GM23248 (cell line): Measurements from ENCODE around the gene PELI3. TPM values are rescaled to one million over a fixed set of nuclear protein-coding genes. Genes with fewer than 3 reads are reported as not detected.

Experiments used
- DNase-seq: peaks from one replicate; pipeline ENCODE4 v3.0.0-alpha.2; 2015
- H2AFZ ChIP-seq: fragments of 200-600 bp; sonication (generic); 2 replicates; pipeline ENCODE4 v1.6.1; 2016; ENCODE audit warnings: antibody characterized with exemption
- H3F3A ChIP-seq: fragments of 200-600 bp; sonication (generic); 2 replicates; pipeline ENCODE4 v1.6.1; 2016; ENCODE audit warnings: mild to moderate bottlenecking, antibody characterized with exemption, mixed run types; ENCODE audit not compliant: insufficient read depth
- H3K27ac ChIP-seq: fragments of 200-600 bp; sonication (generic); 2 replicates; pipeline ENCODE4 v1.5.1; 2016; ENCODE audit warnings: mild to moderate bottlenecking
- H3K27me3 ChIP-seq: fragments of 200-600 bp; sonication (generic); replicated peaks from 2 replicates; pipeline ENCODE4 v1.6.1; 2016; ENCODE audit warnings: mild to moderate bottlenecking; ENCODE audit not compliant: insufficient read depth
- H3K36me3 ChIP-seq: fragments of 200-600 bp; sonication (generic); 2 replicates; pipeline ENCODE4 v1.6.1; 2016; ENCODE audit warnings: low read depth, mild to moderate bottlenecking
- H3K4me1 ChIP-seq: fragments of 200-600 bp; sonication (generic); 2 replicates; pipeline ENCODE4 v1.6.1; 2016; ENCODE audit warnings: mild to moderate bottlenecking; ENCODE audit not compliant: insufficient read depth
- H3K4me2 ChIP-seq: fragments of 200-600 bp; sonication (generic); one replicate; pipeline ENCODE4 v1.6.1; 2016; ENCODE audit warnings: mild to moderate bottlenecking; ENCODE audit not compliant: unreplicated experiment
- H3K4me3 ChIP-seq: fragments of 200-600 bp; sonication (generic); 2 replicates; pipeline ENCODE4 v1.5.1; 2016; ENCODE audit warnings: mild to moderate bottlenecking
- H3K79me2 ChIP-seq: fragments of 200-600 bp; sonication (generic); 2 replicates; pipeline ENCODE4 v1.6.1; 2016; ENCODE audit warnings: mild to moderate bottlenecking; ENCODE audit not compliant: insufficient read depth
- H3K9ac ChIP-seq: fragments of 200-600 bp; sonication (generic); 2 replicates; pipeline ENCODE4 v1.6.1; 2016; ENCODE audit warnings: mild to moderate bottlenecking
- H3K9me2 ChIP-seq: fragments of 200-600 bp; sonication (generic); 2 replicates; pipeline ENCODE4 v1.6.1; 2016; ENCODE audit warnings: mixed run types, mild to moderate bottlenecking, moderate library complexity; ENCODE audit not compliant: insufficient read depth
- H3K9me3 ChIP-seq: fragments of 200-600 bp; sonication (generic); one replicate; pipeline ENCODE4 v1.6.1; 2017; ENCODE audit warnings: low read depth
- H4K20me1 ChIP-seq: fragments of 200-600 bp; sonication (generic); 2 replicates; pipeline ENCODE4 v1.6.0; 2016; ENCODE audit not compliant: insufficient read depth
- EZH2 ChIP-seq: fragments of 200-600 bp; sonication (generic); IDR thresholded peaks from 2 replicates; pipeline ENCODE4 v1.6.1; 2018; ENCODE audit warnings: antibody characterized with exemption, mild to moderate bottlenecking; ENCODE audit not compliant: insufficient read depth, poor library complexity, severe bottlenecking
- EZH2phosphoT487 ChIP-seq: fragments of 200-600 bp; sonication (generic); IDR thresholded peaks from 2 replicates; pipeline ENCODE4 v1.6.1; 2018; ENCODE audit warnings: antibody characterized with exemption, moderate library complexity, mild to moderate bottlenecking, low read depth; ENCODE audit not compliant: insufficient read depth
- WGBS, 2 experiments: methylation state at CpG; one replicate each; pipeline ENCODE4 v1.1.6; 2015 to 2017; ENCODE audit warnings: low lambda C conversion rate in 2 of 2, low coverage in 1 of 2; ENCODE audit errors: missing lambda C conversion rate in 2 of 2; 5-methylcytosine and 5-hydroxymethylcytosine counted together
- in situ Hi-C: fragments of 300-500 bp; cut with MboI; formaldehyde crosslinking; loops from 2 replicates; pipeline ENCODE4 v1.15.0; 2020
- polyA plus RNA-seq: library from polyadenylated mRNA; unstranded; fragments of >200 nt; fragmentation: Nextera tagmentation; extraction: Ambion mirVana; gene quantifications from 2 replicates; pipeline ENCODE4 v1.2.1, GENCODE V29; 2016
- total RNA-seq: library from RNA; depleted of rRNA; stranded (reverse); fragments of >200 nt; shearing (Covaris generic); gene quantifications from 2 replicates; pipeline ENCODE4 v1.2.3, GENCODE V29; 2014

PELI3 gene
- total and polyA plus RNA-seq, 2 experiments from 2014 or later = 5.3 to 10.5 TPM

- Histone ChIP-seq H3K4me1 (peaks cover 12% of the 10 kb centered on the region), H3K27ac (no peak overlapping the region), H3K9ac (no peak overlapping the region), H3K4me2 (no peak overlapping the region), H3K36me3 (no peaks in the 10 kb centered on the region), H4K20me1 (no peaks in the 10 kb centered on the region), H3K4me3 (no peak overlapping the region), H3K79me2 (no peaks in the 10 kb centered on the region), H3K9me3 (no peaks in the 10 kb centered on the region), H3K9me2 (no peaks in the 10 kb centered on the region), H2AFZ (no peak overlapping the region), H3K27me3 (0 out of 2 replicates have a peak, but pooled peaks cover 5% of the 10 kb centered on the region), H3F3A (peaks cover 24% of the 10 kb centered on the region)
- no peak for TF ChIP-seq EZH2phosphoT487
- no peak for TF ChIP-seq EZH2
- in situ Hi-C loops = no loop called here
- WGBS, 2 experiments = 5 to 14% methylated on average over 9 to 20 of the region's 30 CpGs
- DNase-seq = no peak
Observed at GRCh38 chr11:66419825-66420224, 46.9 kb upstream of the PELI3 start.

GRCh38 chr11:66420671-66421476 is 45.8 kb upstream of the PELI3 start, which contains the start of gene NPAS4:
NPAS4 (plus strand) TSS chr11:66421035; CDS start chr11:66421180, 145 bp downstream.
- Histone ChIP-seq H3F3A (peaks cover 24% of the 10 kb centered on the region), H3K36me3 (no peaks in the 10 kb centered on the region), H3K4me3 (no peak within 1 kb of the TSS), H4K20me1 (no peaks in the 10 kb centered on the region), H3K9me3 (no peaks in the 10 kb centered on the region), H3K27ac (no peak within 1 kb of the TSS), H3K27me3 (0 out of 2 replicates have a peak, but pooled peaks cover 5% of the 10 kb centered on the region), H3K9ac (no peak within 1 kb of the TSS), H3K79me2 (no peaks in the 10 kb centered on the region), H2AFZ (no peak within 1 kb of the TSS), H3K4me1 (peaks cover 12% of the 10 kb centered on the region), H3K4me2 (no peak within 1 kb of the TSS), H3K9me2 (no peaks in the 10 kb centered on the region)
- in situ Hi-C loops = no loop called here
- DNase-seq = no peak
- TF ChIP-seq EZH2 (no peak), EZH2phosphoT487 (no peak)
- 8 to 9% methylated on average over 47 to 71 of the region's 71 CpGs for WGBS, 2 experiments

DNA sequence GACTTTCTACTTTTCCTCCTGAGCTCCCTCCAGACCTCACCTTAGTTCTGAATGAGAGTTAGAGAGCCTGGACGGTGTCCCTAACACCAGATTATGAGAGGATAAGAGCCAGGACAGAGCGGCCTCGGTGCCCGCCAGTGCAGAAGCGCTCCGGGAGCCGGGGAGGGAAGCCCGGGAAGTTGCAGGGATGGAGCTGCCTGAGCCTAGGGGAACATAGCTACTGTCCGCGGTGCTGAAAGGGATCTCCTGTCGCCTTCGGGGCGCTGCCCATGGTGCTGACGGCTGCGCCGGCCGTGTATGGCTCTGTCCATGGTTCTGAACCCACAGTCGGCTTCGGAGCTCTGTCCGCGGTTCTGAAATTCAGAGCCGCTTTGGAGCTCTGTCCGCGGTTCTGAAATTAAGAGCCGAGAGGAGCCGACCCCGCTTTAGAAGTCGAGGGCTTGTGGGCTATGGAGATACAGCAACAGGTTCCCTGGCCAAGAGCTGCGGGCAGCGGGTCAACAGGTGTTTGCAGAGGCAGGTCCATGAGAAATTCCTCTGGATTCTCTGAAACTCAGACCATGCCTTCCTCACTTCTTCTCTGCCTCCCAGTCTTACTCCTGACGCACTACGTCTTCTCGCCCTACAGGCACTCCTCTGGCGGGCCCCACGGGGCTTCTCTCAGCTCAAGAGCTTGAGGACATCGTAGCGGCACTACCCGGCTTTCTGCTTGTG is 45.1 kb upstream of the PELI3 start:
- TF ChIP-seq EZH2 = no peak
- TF ChIP-seq EZH2phosphoT487 = no peak
- in situ Hi-C loops = no loop called here
- Histone ChIP-seq H3K27ac (no peak overlapping the region), H3K27me3 (0 out of 2 replicates have a peak, but pooled peaks cover 5% of the 10 kb centered on the region), H3K9me2 (no peaks in the 10 kb centered on the region), H3K9ac (no peak overlapping the region), H3K36me3 (no peaks in the 10 kb centered on the region), H3F3A (peaks cover 24% of the 10 kb centered on the region), H3K4me1 (peaks cover 12% of the 10 kb centered on the region), H2AFZ (no peak overlapping the region), H3K4me3 (no peak overlapping the region), H4K20me1 (no peaks in the 10 kb centered on the region), H3K79me2 (no peaks in the 10 kb centered on the region), H3K4me2 (no peak overlapping the region), H3K9me3 (no peaks in the 10 kb centered on the region)
- 8 to 9% methylated on average over 38 of the region's 38 CpGs for WGBS, 2 experiments
- DNase-seq = peak; percentile 93

- Histone ChIP-seq H3K4me1 (no peaks in the 10 kb centered on the region), H3K9me2 (no peaks in the 10 kb centered on the region), H2AFZ (no peak overlapping the region), H3K4me3 (no peak overlapping the region), H3K9ac (no peak overlapping the region), H4K20me1 (no peaks in the 10 kb centered on the region), H3K36me3 (no peaks in the 10 kb centered on the region), H3F3A (peaks cover 14% of the 10 kb centered on the region), H3K27me3 (no peaks in the 10 kb centered on the region), H3K4me2 (no peak overlapping the region), H3K79me2 (no peaks in the 10 kb centered on the region), H3K27ac (no peak overlapping the region), H3K9me3 (no peaks in the 10 kb centered on the region)
- WGBS, 2 experiments = 71 to 72% methylated on average over 23 of the region's 23 CpGs
- no peak for TF ChIP-seq EZH2phosphoT487
- TF ChIP-seq EZH2 = no peak
- in situ Hi-C loops = no loop called here
- no peak for DNase-seq
Observed at GRCh38 chr11:66426314-66426713, 40.4 kb upstream of the PELI3 start.
